HepG2 (cell line): ENCODE data around the gene GPR17. TPM values are rescaled to one million over a fixed set of nuclear protein-coding genes. Genes with fewer than 3 reads are reported as not detected.
A peak's percentile ranks its signal among the peaks of the same experiment; 100 is the strongest.

Experiments
- ATAC-seq: fragments of 200-7000 bp; cut with Tn5 transposase; 3 replicates; pipeline ENCODE4 v1.9.1; 2020; ENCODE audit warnings: mild to moderate bottlenecking, moderate library complexity
- BruUV-seq: library from RNA; stranded (reverse); fragments of 400-500 nt; replicated peaks from 2 replicates; lab custom pipeline; 2021; lab: Mats Ljungman, UMichigan
- CTCF ChIA-PET: fragments of 300-600 bp; formaldehyde crosslinking; extraction: SDS; loops from one replicate; lab custom pipeline; 2021; ENCODE audit warnings: low total read pairs, inconsistent platforms, low intra/inter-chr PET ratio; lab: Yijun Ruan, JAX
- POLR2A ChIA-PET: fragments of 350-600 bp; sonication (Branson Sonifier 250); formaldehyde crosslinking; loops from one replicate; lab custom pipeline; 2020; ENCODE audit warnings: antibody characterized with exemption, inconsistent platforms; lab: Yijun Ruan, JAX
- DNase-seq: peaks from one replicate; pipeline ENCODE4 v3.0.0-alpha.2; 2015; ENCODE audit warnings: low spot score
- FAIRE-seq: peaks from 3 replicates; lab custom pipeline; 2011; peaks lifted over from hg19 to GRCh38; lab: Jason Lieb, UNC
- H2AFZ ChIP-seq: one replicate; pipeline ENCODE4 v1.6.1; 2011; ENCODE audit warnings: low read length, inconsistent platforms
- H3K27ac ChIP-seq: fragments of 300-600 bp; 3 replicates; pipeline ENCODE4 v1.8.0; 2011; ENCODE audit warnings: mixed run types, mild to moderate bottlenecking, mixed read lengths, low read length, inconsistent platforms; ENCODE audit not compliant: insufficient read depth; ENCODE audit errors: extremely low read length
- H3K27me3 ChIP-seq, 2 experiments: fragments of 200-600 bp in 1 of 2; 2 replicates in 1 of 2; 3 replicates in 1 of 2; pipeline versions ENCODE4 v1.6.0 to v1.8.0; 2011; ENCODE audit warnings: low read length in 2 of 2, mild to moderate bottlenecking in 2 of 2, moderate library complexity in 2 of 2, inconsistent platforms in 1 of 2; ENCODE audit not compliant: insufficient read depth in 2 of 2, control insufficient read depth in 1 of 2
- H3K36me3 ChIP-seq, 2 experiments: fragments of 200-600 bp in 1 of 2; replicated peaks in 1 of 2; 2 replicates in 1 of 2; 3 replicates in 1 of 2; pipeline versions ENCODE4 v1.5.1 to v1.8.0; 2011; ENCODE audit warnings: low read length in 2 of 2, inconsistent platforms in 1 of 2; ENCODE audit not compliant: insufficient read depth in 2 of 2, control insufficient read depth in 1 of 2
- H3K4me1 ChIP-seq: 2 replicates; pipeline ENCODE4 v1.5.1; 2012; ENCODE audit warnings: low read length, inconsistent platforms; ENCODE audit not compliant: insufficient read depth
- H3K4me2 ChIP-seq: 2 replicates; pipeline ENCODE4 v1.6.0; 2011; ENCODE audit warnings: low read depth, low read length, inconsistent platforms
- H3K4me3 ChIP-seq, 3 experiments: fragments of 200-600 bp in 1 of 3; sonication (generic), shearing (Covaris generic) in 1 of 3; replicated peaks in 1 of 3; 2 replicates each; pipeline ENCODE4 v1.5.1; 2011 to 2016; ENCODE audit warnings: low read length in 3 of 3, inconsistent platforms in 2 of 3, low read depth in 2 of 3, mild to moderate bottlenecking in 2 of 3, control low read depth in 1 of 3, mixed read lengths in 1 of 3; ENCODE audit not compliant: insufficient read depth in 1 of 3
- H3K79me2 ChIP-seq: one replicate; pipeline ENCODE4 v1.6.1; 2011; ENCODE audit warnings: low read length, inconsistent platforms; ENCODE audit not compliant: insufficient read depth
- H3K9ac ChIP-seq: 2 replicates; pipeline ENCODE4 v1.6.0; 2011; ENCODE audit warnings: mild to moderate bottlenecking, low read depth, low read length, inconsistent platforms; ENCODE audit not compliant: insufficient read depth
- H3K9me3 ChIP-seq: 2 replicates; pipeline ENCODE4 v1.5.1; 2012; ENCODE audit warnings: mild to moderate bottlenecking, low read length
- H4K20me1 ChIP-seq: 2 replicates; pipeline ENCODE4 v1.6.0; 2011; ENCODE audit warnings: inconsistent platforms, mild to moderate bottlenecking, low read length, moderate library complexity; ENCODE audit not compliant: insufficient read depth
- NFKB2 ChIP-seq: sonication (generic); formaldehyde crosslinking; IDR thresholded peaks from 2 replicates; pipeline ENCODE4 v1.4.0; 2020; ENCODE audit warnings: missing genetic modification reagents, borderline replicate concordance
- SALL1 ChIP-seq: sonication (generic); formaldehyde crosslinking; IDR thresholded peaks from 2 replicates; pipeline ENCODE4 v1.8.0; 2022; ENCODE audit warnings: mild to moderate bottlenecking, missing genetic modification reagents
- ZNF350 ChIP-seq: sonication (generic); formaldehyde crosslinking; IDR thresholded peaks from 2 replicates; pipeline ENCODE4 v1.4.0; 2020; ENCODE audit warnings: mild to moderate bottlenecking, low read depth, missing genetic modification reagents, borderline replicate concordance
- WGBS: methylation state at CpG from one replicate; pipeline ENCODE4 v1.1.6; 2017; ENCODE audit warnings: low lambda C conversion rate; 5-methylcytosine and 5-hydroxymethylcytosine counted together
- in situ Hi-C: cut with HindIII; loops from 2 replicates; pipeline ENCODE4 v1.10.0; 2017; ENCODE audit warnings: low pct_unique_long_range_greater_than_20kb; ENCODE audit not compliant: extremely low pct_ligation_motif_present
- intact Hi-C: fragments of 100-400 bp; cut with micrococcal nuclease; formaldehyde crosslinking; loops from one replicate; pipeline ENCODE4 v1.10.0; 2022; ENCODE audit not compliant: unreplicated experiment
- polyA plus RNA-seq, 8 experiments: library from polyadenylated mRNA; depleted of rRNA in 3 of 8; stranded (reverse) in 7 of 8; unstranded in 1 of 8; fragments of >200 nt; fragmentation: Illumina TruSeq in 4 of 8; extraction: Trizol in 4 of 8; gene quantifications; 2 replicates each; pipeline versions ENCODE4 v1.2.1 to v1.2.3, GENCODE V29; 2011 to 2016; ENCODE audit warnings: low read depth in 4 of 8, missing spikeins in 1 of 8, mixed read lengths in 1 of 8; ENCODE audit not compliant: insufficient read depth in 1 of 8
- total RNA-seq, 5 experiments: library from RNA; depleted of rRNA; stranded (reverse); fragments of >200 nt; fragmentation: Illumina TruSeq; extraction: Trizol; gene quantifications; 2 replicates each; pipeline ENCODE4 v1.2.3, GENCODE V29; 2016; ENCODE audit warnings: low read depth in 1 of 5
- TF ChIP-seq, protein P1 (sequence below): IDR thresholded peaks from 2 replicates; pipeline ENCODE4 v1.6.1; 2012; ENCODE audit warnings: inconsistent platforms
- TF ChIP-seq, protein P2 (sequence below): sonication (generic); formaldehyde crosslinking; IDR thresholded peaks from 2 replicates; pipeline ENCODE4 v1.5.1; 2020; ENCODE audit warnings: mild to moderate bottlenecking, missing genetic modification reagents, moderate library complexity

Gene GPR17
- total and polyA plus RNA-seq, 2 of the 13 experiments (the other 11 are each of a cell fraction or from before 2014, with no cell fraction given) = not detected

DNA sequence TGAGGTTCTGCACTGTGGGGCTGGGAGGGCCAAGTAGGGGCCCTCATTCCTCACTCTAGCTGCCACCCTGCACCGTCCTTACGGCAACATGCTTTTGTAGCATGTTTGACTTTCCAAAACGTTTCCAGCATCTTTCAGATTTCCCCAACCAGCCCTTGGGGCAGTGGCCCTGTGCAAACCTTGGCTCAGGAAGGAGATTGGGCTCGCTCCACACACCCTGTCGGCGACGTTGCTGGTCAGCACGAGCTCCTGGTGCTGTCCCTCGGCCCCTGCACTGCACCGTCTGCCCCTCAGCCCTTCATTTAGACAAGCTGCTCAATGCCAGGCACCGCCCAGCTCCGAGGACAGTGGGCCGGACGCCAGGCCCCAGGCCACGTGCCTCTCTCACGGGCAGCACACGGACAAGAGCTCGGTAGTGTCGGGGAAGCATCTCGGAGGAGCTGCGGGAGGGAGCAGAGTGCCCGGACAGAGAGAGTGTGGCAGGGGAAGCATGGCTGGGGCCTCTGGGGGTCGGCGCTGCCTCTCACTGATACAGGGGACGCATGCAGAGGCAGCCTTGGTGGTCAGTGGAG is 6.9 kb downstream of the GPR17 start:
- FAIRE-seq = no peak

More for the DNA sequence above, 6.9 kb downstream of the GPR17 start:
- in situ Hi-C loops = no loop called here
- H3K27ac ChIP-seq = no peak overlapping the region
- H2AFZ ChIP-seq = no peak overlapping the region
- peaks cover 6 to 63% of the 10 kb centered on the region in 2 experiments for H3K27me3 ChIP-seq
- peaks cover 36% of the 10 kb centered on the region for H3K4me1 ChIP-seq
- intact Hi-C loops = no loop called here
- POLR2A ChIA-PET = no interaction called here
- BruUV-seq = no TSS peak
- DNase-seq (no peak), ATAC-seq (no peak)
- 43% methylated on average over 25 of the region's 25 CpGs for WGBS
- H3K79me2 ChIP-seq = no peaks in the 10 kb centered on the region
- H3K9ac ChIP-seq = no peak overlapping the region
- CTCF ChIA-PET = no interaction called here
- TF ChIP-seq, protein P1, sequence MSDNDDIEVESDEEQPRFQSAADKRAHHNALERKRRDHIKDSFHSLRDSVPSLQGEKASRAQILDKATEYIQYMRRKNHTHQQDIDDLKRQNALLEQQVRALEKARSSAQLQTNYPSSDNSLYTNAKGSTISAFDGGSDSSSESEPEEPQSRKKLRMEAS = 0 out of 2 replicates have a peak, but pooled peaks have one; percentile 55
- TF ChIP-seq NFKB2 (CRISPR knock-in tag) = 0 out of 2 replicates have a peak, but pooled peaks have one; percentile 9
- TF ChIP-seq ZNF350 (CRISPR knock-in tag) = no peak
- TF ChIP-seq, protein P2, sequence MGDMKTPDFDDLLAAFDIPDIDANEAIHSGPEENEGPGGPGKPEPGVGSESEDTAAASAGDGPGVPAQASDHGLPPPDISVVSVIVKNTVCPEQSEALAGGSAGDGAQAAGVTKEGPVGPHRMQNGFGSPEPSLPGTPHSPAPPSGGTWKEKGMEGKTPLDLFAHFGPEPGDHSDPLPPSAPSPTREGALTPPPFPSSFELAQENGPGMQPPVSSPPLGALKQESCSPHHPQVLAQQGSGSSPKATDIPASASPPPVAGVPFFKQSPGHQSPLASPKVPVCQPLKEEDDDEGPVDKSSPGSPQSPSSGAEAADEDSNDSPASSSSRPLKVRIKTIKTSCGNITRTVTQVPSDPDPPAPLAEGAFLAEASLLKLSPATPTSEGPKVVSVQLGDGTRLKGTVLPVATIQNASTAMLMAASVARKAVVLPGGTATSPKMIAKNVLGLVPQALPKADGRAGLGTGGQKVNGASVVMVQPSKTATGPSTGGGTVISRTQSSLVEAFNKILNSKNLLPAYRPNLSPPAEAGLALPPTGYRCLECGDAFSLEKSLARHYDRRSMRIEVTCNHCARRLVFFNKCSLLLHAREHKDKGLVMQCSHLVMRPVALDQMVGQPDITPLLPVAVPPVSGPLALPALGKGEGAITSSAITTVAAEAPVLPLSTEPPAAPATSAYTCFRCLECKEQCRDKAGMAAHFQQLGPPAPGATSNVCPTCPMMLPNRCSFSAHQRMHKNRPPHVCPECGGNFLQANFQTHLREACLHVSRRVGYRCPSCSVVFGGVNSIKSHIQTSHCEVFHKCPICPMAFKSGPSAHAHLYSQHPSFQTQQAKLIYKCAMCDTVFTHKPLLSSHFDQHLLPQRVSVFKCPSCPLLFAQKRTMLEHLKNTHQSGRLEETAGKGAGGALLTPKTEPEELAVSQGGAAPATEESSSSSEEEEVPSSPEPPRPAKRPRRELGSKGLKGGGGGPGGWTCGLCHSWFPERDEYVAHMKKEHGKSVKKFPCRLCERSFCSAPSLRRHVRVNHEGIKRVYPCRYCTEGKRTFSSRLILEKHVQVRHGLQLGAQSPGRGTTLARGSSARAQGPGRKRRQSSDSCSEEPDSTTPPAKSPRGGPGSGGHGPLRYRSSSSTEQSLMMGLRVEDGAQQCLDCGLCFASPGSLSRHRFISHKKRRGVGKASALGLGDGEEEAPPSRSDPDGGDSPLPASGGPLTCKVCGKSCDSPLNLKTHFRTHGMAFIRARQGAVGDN (CRISPR knock-in tag) = peak; percentile 40
- TF ChIP-seq SALL1 (CRISPR knock-in tag) = peak; percentile 40; the same call in 1 of the 2 replicates
- 0 out of 2 replicates have a peak overlapping the region, but pooled peaks have one; percentile 68 for H3K4me2 ChIP-seq
- H3K36me3 ChIP-seq = no peaks in the 10 kb centered on the region
- no peaks in the 10 kb centered on the region for H4K20me1 ChIP-seq
- H3K4me3 ChIP-seq = no peak overlapping the region
- H3K9me3 ChIP-seq = no peaks in the 10 kb centered on the region
